Measurements from ENCODE around the gene KLK4. TPM values are rescaled to one million over a fixed set of nuclear protein-coding genes. Genes with fewer than 3 reads are reported as not detected.

The KLK4 gene
- total and polyA plus RNA-seq, 3 donors from 2014 or later = 0.31 to 2.9 (median 0.55) TPM

DNA sequence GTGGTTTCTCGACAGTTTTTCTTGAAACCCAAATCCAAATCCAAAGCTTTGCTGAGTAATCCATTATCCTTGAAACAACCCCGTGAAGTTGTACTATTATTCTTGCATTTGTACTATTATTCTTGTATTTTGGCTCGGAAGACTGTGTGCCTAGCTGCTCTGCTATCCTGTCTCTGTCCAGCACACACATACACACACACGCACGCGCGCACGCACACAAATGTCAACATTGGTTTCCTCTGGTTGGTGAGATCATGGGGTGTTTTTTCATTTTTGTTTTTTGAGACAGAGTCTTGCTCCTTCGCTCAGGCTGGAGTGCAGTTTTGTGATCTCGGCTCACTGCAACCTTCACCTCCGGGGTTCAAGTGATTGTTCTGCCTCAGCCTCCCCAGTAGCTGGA is 14.9 kb upstream of the KLK4 start:
- DNase-seq = no peak
- Histone ChIP-seq H3K4me1 (no peaks in the 10 kb centered on the region), H3K36me3 (ENCODE audit: low read depth, missing control alignments) (no peaks in the 10 kb centered on the region), H3K4me3 (no peak overlapping the region), H3K27me3 (no peaks in the 10 kb centered on the region), H3K27ac (no peak overlapping the region), H3K9me3 (no peaks in the 10 kb centered on the region)
- WGBS, 2 donors = 86 to 91% methylated on average over 11 of the region's 11 CpGs
- TF ChIP-seq, protein P1, sequence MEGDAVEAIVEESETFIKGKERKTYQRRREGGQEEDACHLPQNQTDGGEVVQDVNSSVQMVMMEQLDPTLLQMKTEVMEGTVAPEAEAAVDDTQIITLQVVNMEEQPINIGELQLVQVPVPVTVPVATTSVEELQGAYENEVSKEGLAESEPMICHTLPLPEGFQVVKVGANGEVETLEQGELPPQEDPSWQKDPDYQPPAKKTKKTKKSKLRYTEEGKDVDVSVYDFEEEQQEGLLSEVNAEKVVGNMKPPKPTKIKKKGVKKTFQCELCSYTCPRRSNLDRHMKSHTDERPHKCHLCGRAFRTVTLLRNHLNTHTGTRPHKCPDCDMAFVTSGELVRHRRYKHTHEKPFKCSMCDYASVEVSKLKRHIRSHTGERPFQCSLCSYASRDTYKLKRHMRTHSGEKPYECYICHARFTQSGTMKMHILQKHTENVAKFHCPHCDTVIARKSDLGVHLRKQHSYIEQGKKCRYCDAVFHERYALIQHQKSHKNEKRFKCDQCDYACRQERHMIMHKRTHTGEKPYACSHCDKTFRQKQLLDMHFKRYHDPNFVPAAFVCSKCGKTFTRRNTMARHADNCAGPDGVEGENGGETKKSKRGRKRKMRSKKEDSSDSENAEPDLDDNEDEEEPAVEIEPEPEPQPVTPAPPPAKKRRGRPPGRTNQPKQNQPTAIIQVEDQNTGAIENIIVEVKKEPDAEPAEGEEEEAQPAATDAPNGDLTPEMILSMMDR (IDR thresholded peaks at IDR 0.05) = no peak
- no peak for TF ChIP-seq POLR2A (IDR thresholded peaks at IDR 0.05)
- intact Hi-C loops (cut with DNase I; ENCODE audit: low total_unique reads) = no loop called here

- WGBS, 2 donors = 88 to 90% methylated on average over 2 of the region's 2 CpGs
- H3K27ac ChIP-seq = no peak overlapping the region
- intact Hi-C loops (cut with DNase I; ENCODE audit: low total_unique reads) = no loop called here
- no peak for TF ChIP-seq POLR2A (IDR thresholded peaks at IDR 0.05)
- TF ChIP-seq, protein P1 (IDR thresholded peaks at IDR 0.05) = no peak
- no peaks in the 10 kb centered on the region for H3K9me3 ChIP-seq
- no peak for DNase-seq
- no peaks in the 10 kb centered on the region for H3K36me3 ChIP-seq (ENCODE audit: low read depth, missing control alignments)
- H3K4me1 ChIP-seq = no peaks in the 10 kb centered on the region
- H3K4me3 ChIP-seq = no peak overlapping the region
- H3K27me3 ChIP-seq = no peaks in the 10 kb centered on the region
Observed at GRCh38 chr19:50925734-50926133, 14.5 kb upstream of the KLK4 start.

GRCh38 chr19:50924586-50924985 is 13.4 kb upstream of the KLK4 start:
- intact Hi-C loops (cut with DNase I; ENCODE audit: low total_unique reads) = no loop called here
- TF ChIP-seq, protein P1 (IDR thresholded peaks at IDR 0.05) = no peak
- no peak for TF ChIP-seq POLR2A (IDR thresholded peaks at IDR 0.05)

DNA sequence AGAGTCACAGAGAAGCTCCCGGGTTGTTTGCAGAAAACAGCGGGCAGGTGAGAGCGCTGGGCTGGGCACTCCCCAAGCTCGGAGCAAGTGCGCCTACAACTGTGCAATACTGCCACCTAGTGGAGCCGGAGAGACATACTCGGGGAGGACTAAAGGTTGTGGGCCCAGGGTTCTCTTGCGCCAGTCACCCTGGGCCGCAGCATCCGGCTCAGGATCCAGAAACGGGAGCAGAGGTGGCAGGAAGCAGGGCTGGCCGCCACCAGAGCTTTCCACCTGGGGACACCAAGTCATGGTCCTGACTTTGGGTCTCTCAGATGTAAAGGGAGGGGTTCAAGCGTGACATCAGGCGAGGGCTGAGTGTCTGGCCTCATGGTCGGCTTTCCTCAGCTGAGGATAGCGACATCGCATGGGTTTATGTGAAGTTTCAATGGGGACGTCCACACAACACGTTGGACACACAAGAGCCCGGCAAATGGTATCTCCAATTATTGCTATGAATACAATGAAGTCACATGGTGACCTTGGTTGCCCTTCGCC is 11.2 kb upstream of the KLK4 start:
- Histone ChIP-seq H3K9me3 (no peaks in the 10 kb centered on the region), H3K4me3 (no peak overlapping the region), H3K36me3 (ENCODE audit: low read depth, missing control alignments) (no peaks in the 10 kb centered on the region), H3K4me1 (no peaks in the 10 kb centered on the region), H3K27ac (no peak overlapping the region), H3K27me3 (no peaks in the 10 kb centered on the region)
- peak; percentile 85 for DNase-seq
- no peak for TF ChIP-seq POLR2A (IDR thresholded peaks at IDR 0.05)
- TF ChIP-seq, protein P1 (IDR thresholded peaks at IDR 0.05) = peak; percentile 65 to 88 (median 77)
- WGBS, 2 donors = 16 to 28% methylated on average over 9 to 21 of the region's 21 CpGs
- intact Hi-C loops (cut with DNase I; ENCODE audit: low total_unique reads) = no loop called here

More at GRCh38 chr19:50924586-50924985, 13.4 kb upstream of the KLK4 start:
- no peaks in the 10 kb centered on the region for H3K4me1 ChIP-seq
- H3K9me3 ChIP-seq = no peaks in the 10 kb centered on the region
- H3K36me3 ChIP-seq (ENCODE audit: low read depth, missing control alignments) = no peaks in the 10 kb centered on the region
- DNase-seq = no peak
- H3K27ac ChIP-seq = no peak overlapping the region
- WGBS, 2 donors = 69 to 70% methylated on average over 6 of the region's 6 CpGs
- no peak overlapping the region for H3K4me3 ChIP-seq
- H3K27me3 ChIP-seq = no peaks in the 10 kb centered on the region
